WTC11 (cell line): Measurements from ENCODE around the gene EML4. TPM values are rescaled to one million over a fixed set of nuclear protein-coding genes. Genes with fewer than 3 reads are reported as not detected.

Source experiments
- CBFB ChIP-seq: sonication (generic); formaldehyde crosslinking; IDR thresholded peaks from 2 replicates; pipeline ENCODE4 v1.8.1; 2022; ENCODE audit warnings: mild to moderate bottlenecking, low read depth, missing genetic modification reagents
- CREB1 ChIP-seq: sonication (generic); formaldehyde crosslinking; IDR thresholded peaks from 2 replicates; pipeline ENCODE4 v1.8.0; 2023; ENCODE audit warnings: mild to moderate bottlenecking, missing genetic modification reagents
- E2F5 ChIP-seq: sonication (generic); formaldehyde crosslinking; IDR thresholded peaks from 2 replicates; pipeline ENCODE4 v1.8.1; 2022; ENCODE audit warnings: mild to moderate bottlenecking, moderate library complexity, missing genetic modification reagents
- EMX1 ChIP-seq: fragments of 250-450 bp; sonication (Bioruptor Pico); IDR thresholded peaks from 2 replicates; pipeline ENCODE4 v1.8.0; 2021; ENCODE audit warnings: mild to moderate bottlenecking
- ESRRA ChIP-seq: sonication (generic); formaldehyde crosslinking; IDR thresholded peaks from 2 replicates; pipeline ENCODE4 v1.8.1; 2022; ENCODE audit warnings: mild to moderate bottlenecking, missing genetic modification reagents, borderline replicate concordance
- FOXP4 ChIP-seq: sonication (generic); formaldehyde crosslinking; IDR thresholded peaks from 2 replicates; pipeline ENCODE4 v1.8.0; 2022; ENCODE audit warnings: mild to moderate bottlenecking, missing genetic modification reagents
- GABPB1 ChIP-seq: sonication (generic); formaldehyde crosslinking; IDR thresholded peaks from 2 replicates; pipeline ENCODE4 v1.8.1; 2023; ENCODE audit warnings: mild to moderate bottlenecking, missing genetic modification reagents
- GRHL2 ChIP-seq: fragments of 250-450 bp; sonication (Bioruptor Pico); IDR thresholded peaks from 2 replicates; pipeline ENCODE4 v1.8.0; 2022; ENCODE audit warnings: mild to moderate bottlenecking, moderate library complexity; ENCODE audit not compliant: insufficient replicate concordance, severe bottlenecking
- GTF2I ChIP-seq: fragments of 250-450 bp; sonication (Bioruptor Pico); conservative IDR thresholded peaks from 2 replicates; pipeline ENCODE4 v1.4.0; 2021; ENCODE audit warnings: mild to moderate bottlenecking
- JUN ChIP-seq: sonication (generic); formaldehyde crosslinking; IDR thresholded peaks from 2 replicates; pipeline ENCODE4 v1.8.0; 2023; ENCODE audit warnings: mild to moderate bottlenecking, missing genetic modification reagents
- MYBL2 ChIP-seq: sonication (generic); formaldehyde crosslinking; IDR thresholded peaks from 2 replicates; pipeline ENCODE4 v1.8.1; 2023; ENCODE audit warnings: mild to moderate bottlenecking, moderate library complexity, missing genetic modification reagents
- NFATC4 ChIP-seq: fragments of 250-450 bp; sonication (Bioruptor Pico); IDR thresholded peaks from 2 replicates; pipeline ENCODE4 v1.9.0; 2021; ENCODE audit warnings: mild to moderate bottlenecking
- NR1H2 ChIP-seq: sonication (generic); formaldehyde crosslinking; IDR thresholded peaks from 2 replicates; pipeline ENCODE4 v1.9.0; 2021; ENCODE audit warnings: mild to moderate bottlenecking, moderate library complexity, missing genetic modification reagents
- NR3C1 ChIP-seq: sonication (generic); formaldehyde crosslinking; conservative IDR thresholded peaks from 2 replicates; pipeline ENCODE4 v1.8.1; 2023; ENCODE audit warnings: low read depth, mild to moderate bottlenecking, missing genetic modification reagents
- OVOL2 ChIP-seq: fragments of 250-450 bp; sonication (Bioruptor Pico); IDR thresholded peaks from 2 replicates; pipeline ENCODE4 v1.9.0; 2021; ENCODE audit warnings: mild to moderate bottlenecking, borderline replicate concordance
- RELA ChIP-seq: sonication (generic); formaldehyde crosslinking; IDR thresholded peaks from 2 replicates; pipeline ENCODE4 v1.8.1; 2022; ENCODE audit warnings: missing genetic modification reagents, mild to moderate bottlenecking, borderline replicate concordance
- SMAD4 ChIP-seq: sonication (generic); formaldehyde crosslinking; IDR thresholded peaks from 2 replicates; pipeline ENCODE4 v1.8.0; 2022; ENCODE audit warnings: mild to moderate bottlenecking, missing genetic modification reagents
- ZBTB21 ChIP-seq: sonication (generic); formaldehyde crosslinking; IDR thresholded peaks from 2 replicates; pipeline ENCODE4 v1.8.1; 2023; ENCODE audit warnings: mild to moderate bottlenecking, missing genetic modification reagents, borderline replicate concordance
- ZNF317 ChIP-seq: sonication (generic); formaldehyde crosslinking; IDR thresholded peaks from 2 replicates; pipeline ENCODE4 v1.8.1; 2023; ENCODE audit warnings: low read depth, mild to moderate bottlenecking, moderate library complexity, missing genetic modification reagents, borderline replicate concordance
- ZNF423 ChIP-seq: fragments of 250-450 bp; sonication (Bioruptor Pico); IDR thresholded peaks from 2 replicates; pipeline ENCODE4 v2.1.2; 2022; ENCODE audit warnings: mild to moderate bottlenecking, moderate library complexity
- ZNF671 ChIP-seq: fragments of 250-450 bp; sonication (Bioruptor Pico); IDR thresholded peaks from 2 replicates; pipeline ENCODE4 v1.8.0; 2021; ENCODE audit warnings: mild to moderate bottlenecking
- total RNA-seq: library from RNA; stranded (reverse); gene quantifications from 3 replicates; pipeline ENCODE4 v1.2.3, GENCODE V29; 2021
- TF ChIP-seq, protein P1 (sequence below): sonication (generic); formaldehyde crosslinking; IDR thresholded peaks from 2 replicates; pipeline ENCODE4 v1.8.1; 2022; ENCODE audit warnings: mild to moderate bottlenecking, missing genetic modification reagents, moderate library complexity, borderline replicate concordance
- TF ChIP-seq, protein P2 (sequence below): sonication (generic); formaldehyde crosslinking; IDR thresholded peaks from 2 replicates; pipeline ENCODE4 v1.8.1; 2023; ENCODE audit warnings: mild to moderate bottlenecking, missing genetic modification reagents, borderline replicate concordance
- TF ChIP-seq, protein P3 (sequence below): sonication (generic); formaldehyde crosslinking; IDR thresholded peaks from 2 replicates; pipeline ENCODE4 v1.8.1; 2022; ENCODE audit warnings: low read depth, mild to moderate bottlenecking, moderate library complexity, missing genetic modification reagents, borderline replicate concordance
- TF ChIP-seq, protein P4 (sequence below): sonication (generic); formaldehyde crosslinking; IDR thresholded peaks from 2 replicates; pipeline ENCODE4 v1.8.0; 2023; ENCODE audit warnings: missing genetic modification reagents, mild to moderate bottlenecking, borderline replicate concordance

EML4 gene
- total RNA-seq, 1 experiment from 2014 or later: 89.9 TPM

DNA sequence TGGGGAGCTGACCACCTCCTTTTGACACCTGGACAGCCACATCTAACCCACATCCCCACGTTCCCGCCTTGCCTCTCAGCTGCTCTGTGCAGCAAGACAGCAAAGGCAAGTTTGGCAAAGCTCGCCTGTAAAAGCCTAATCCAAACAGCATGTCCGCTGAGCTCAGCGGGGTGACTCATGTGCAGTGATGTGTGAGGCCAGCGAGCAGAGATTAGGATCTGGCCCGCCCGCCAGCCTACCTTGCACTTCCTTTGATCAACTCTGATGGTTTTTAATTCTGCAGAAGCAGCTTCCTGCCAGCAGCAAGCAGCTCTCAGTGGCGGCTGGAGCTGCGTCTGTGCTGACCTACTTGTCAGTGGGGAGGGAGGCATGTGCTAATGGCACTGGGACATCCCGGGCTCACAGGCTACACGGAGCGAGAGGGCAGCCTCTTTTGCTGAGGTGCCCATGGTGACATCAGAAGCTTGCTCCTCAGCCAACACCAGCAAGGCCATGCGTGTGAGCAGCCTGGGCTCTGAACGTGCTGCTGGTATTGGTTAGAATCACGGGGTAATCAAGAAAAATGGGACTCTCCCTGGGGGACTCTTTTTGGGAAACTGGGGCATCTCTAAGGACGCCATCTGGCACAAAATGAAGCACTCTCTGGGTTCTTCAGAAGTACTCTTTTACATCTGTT is 36.0 kb upstream of the EML4 start (continued):
- no peak for TF ChIP-seq SMAD4 (CRISPR knock-in tag)
- TF ChIP-seq ZNF423 (CRISPR knock-in tag): no peak
- no peak for TF ChIP-seq GRHL2 (CRISPR knock-in tag)
- TF ChIP-seq NFATC4: no peak
- no peak for TF ChIP-seq MYBL2 (CRISPR knock-in tag)
- no peak for TF ChIP-seq EMX1 (CRISPR knock-in tag)
- TF ChIP-seq, protein P1, sequence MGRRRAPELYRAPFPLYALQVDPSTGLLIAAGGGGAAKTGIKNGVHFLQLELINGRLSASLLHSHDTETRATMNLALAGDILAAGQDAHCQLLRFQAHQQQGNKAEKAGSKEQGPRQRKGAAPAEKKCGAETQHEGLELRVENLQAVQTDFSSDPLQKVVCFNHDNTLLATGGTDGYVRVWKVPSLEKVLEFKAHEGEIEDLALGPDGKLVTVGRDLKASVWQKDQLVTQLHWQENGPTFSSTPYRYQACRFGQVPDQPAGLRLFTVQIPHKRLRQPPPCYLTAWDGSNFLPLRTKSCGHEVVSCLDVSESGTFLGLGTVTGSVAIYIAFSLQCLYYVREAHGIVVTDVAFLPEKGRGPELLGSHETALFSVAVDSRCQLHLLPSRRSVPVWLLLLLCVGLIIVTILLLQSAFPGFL (CRISPR knock-in tag): peak; percentile 89; the same call in 1 of the 2 replicates
- no peak for TF ChIP-seq ZNF671
- TF ChIP-seq CBFB: no peak
- no peak for TF ChIP-seq JUN (CRISPR knock-in tag)
- TF ChIP-seq NR1H2 (CRISPR knock-in tag): no peak
- TF ChIP-seq, protein P2, sequence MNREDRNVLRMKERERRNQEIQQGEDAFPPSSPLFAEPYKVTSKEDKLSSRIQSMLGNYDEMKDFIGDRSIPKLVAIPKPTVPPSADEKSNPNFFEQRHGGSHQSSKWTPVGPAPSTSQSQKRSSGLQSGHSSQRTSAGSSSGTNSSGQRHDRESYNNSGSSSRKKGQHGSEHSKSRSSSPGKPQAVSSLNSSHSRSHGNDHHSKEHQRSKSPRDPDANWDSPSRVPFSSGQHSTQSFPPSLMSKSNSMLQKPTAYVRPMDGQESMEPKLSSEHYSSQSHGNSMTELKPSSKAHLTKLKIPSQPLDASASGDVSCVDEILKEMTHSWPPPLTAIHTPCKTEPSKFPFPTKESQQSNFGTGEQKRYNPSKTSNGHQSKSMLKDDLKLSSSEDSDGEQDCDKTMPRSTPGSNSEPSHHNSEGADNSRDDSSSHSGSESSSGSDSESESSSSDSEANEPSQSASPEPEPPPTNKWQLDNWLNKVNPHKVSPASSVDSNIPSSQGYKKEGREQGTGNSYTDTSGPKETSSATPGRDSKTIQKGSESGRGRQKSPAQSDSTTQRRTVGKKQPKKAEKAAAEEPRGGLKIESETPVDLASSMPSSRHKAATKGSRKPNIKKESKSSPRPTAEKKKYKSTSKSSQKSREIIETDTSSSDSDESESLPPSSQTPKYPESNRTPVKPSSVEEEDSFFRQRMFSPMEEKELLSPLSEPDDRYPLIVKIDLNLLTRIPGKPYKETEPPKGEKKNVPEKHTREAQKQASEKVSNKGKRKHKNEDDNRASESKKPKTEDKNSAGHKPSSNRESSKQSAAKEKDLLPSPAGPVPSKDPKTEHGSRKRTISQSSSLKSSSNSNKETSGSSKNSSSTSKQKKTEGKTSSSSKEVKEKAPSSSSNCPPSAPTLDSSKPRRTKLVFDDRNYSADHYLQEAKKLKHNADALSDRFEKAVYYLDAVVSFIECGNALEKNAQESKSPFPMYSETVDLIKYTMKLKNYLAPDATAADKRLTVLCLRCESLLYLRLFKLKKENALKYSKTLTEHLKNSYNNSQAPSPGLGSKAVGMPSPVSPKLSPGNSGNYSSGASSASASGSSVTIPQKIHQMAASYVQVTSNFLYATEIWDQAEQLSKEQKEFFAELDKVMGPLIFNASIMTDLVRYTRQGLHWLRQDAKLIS (CRISPR knock-in tag): no peak
- TF ChIP-seq, protein P3, sequence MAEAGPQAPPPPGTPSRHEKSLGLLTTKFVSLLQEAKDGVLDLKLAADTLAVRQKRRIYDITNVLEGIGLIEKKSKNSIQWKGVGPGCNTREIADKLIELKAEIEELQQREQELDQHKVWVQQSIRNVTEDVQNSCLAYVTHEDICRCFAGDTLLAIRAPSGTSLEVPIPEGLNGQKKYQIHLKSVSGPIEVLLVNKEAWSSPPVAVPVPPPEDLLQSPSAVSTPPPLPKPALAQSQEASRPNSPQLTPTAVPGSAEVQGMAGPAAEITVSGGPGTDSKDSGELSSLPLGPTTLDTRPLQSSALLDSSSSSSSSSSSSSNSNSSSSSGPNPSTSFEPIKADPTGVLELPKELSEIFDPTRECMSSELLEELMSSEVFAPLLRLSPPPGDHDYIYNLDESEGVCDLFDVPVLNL (CRISPR knock-in tag): no peak
- TF ChIP-seq ZNF317: no peak
- no peak for TF ChIP-seq GTF2I (CRISPR knock-in tag)
- TF ChIP-seq CREB1 (CRISPR knock-in tag): no peak
- peak; percentile 90 for TF ChIP-seq GABPB1
- no peak for TF ChIP-seq FOXP4 (CRISPR knock-in tag)
- TF ChIP-seq E2F5: 0 out of 2 replicates have a peak, but pooled peaks have one; percentile 22
- no peak for TF ChIP-seq ZBTB21 (CRISPR knock-in tag)
- no peak for TF ChIP-seq ESRRA (CRISPR knock-in tag)
- TF ChIP-seq OVOL2 (CRISPR knock-in tag): no peak
- TF ChIP-seq NR3C1 (CRISPR knock-in tag): no peak
- TF ChIP-seq, protein P4, sequence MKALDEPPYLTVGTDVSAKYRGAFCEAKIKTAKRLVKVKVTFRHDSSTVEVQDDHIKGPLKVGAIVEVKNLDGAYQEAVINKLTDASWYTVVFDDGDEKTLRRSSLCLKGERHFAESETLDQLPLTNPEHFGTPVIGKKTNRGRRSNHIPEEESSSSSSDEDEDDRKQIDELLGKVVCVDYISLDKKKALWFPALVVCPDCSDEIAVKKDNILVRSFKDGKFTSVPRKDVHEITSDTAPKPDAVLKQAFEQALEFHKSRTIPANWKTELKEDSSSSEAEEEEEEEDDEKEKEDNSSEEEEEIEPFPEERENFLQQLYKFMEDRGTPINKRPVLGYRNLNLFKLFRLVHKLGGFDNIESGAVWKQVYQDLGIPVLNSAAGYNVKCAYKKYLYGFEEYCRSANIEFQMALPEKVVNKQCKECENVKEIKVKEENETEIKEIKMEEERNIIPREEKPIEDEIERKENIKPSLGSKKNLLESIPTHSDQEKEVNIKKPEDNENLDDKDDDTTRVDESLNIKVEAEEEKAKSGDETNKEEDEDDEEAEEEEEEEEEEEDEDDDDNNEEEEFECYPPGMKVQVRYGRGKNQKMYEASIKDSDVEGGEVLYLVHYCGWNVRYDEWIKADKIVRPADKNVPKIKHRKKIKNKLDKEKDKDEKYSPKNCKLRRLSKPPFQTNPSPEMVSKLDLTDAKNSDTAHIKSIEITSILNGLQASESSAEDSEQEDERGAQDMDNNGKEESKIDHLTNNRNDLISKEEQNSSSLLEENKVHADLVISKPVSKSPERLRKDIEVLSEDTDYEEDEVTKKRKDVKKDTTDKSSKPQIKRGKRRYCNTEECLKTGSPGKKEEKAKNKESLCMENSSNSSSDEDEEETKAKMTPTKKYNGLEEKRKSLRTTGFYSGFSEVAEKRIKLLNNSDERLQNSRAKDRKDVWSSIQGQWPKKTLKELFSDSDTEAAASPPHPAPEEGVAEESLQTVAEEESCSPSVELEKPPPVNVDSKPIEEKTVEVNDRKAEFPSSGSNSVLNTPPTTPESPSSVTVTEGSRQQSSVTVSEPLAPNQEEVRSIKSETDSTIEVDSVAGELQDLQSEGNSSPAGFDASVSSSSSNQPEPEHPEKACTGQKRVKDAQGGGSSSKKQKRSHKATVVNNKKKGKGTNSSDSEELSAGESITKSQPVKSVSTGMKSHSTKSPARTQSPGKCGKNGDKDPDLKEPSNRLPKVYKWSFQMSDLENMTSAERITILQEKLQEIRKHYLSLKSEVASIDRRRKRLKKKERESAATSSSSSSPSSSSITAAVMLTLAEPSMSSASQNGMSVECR (CRISPR knock-in tag): no peak
- TF ChIP-seq RELA (CRISPR knock-in tag): peak; percentile 61; the same call in 1 of the 2 replicates
